Activated CD8-positive, alpha-beta memory T cell treated with anti-CD3 and anti-CD28 coated beads for 36 hours (primary cell): ENCODE data around the gene KRTAP5-9. TPM values are rescaled to one million over a fixed set of nuclear protein-coding genes. Genes with fewer than 3 reads are reported as not detected.
"Not testable (repeated sequence)": the region's sequence is repeated elsewhere in the genome, so short reads cannot be mapped to it uniquely, and the experiment has no call there.

Experiments
- CTCF ChIA-PET: fragments of 350-600 bp; sonication (Branson Sonifier 250); formaldehyde crosslinking; loops from one replicate; lab custom pipeline; 2021; ENCODE audit warnings: antibody characterized with exemption; lab: Charles Lee
- POLR2A ChIA-PET: fragments of 350-600 bp; sonication (Branson Sonifier 250); formaldehyde crosslinking; loops from one replicate; lab custom pipeline; 2021; ENCODE audit warnings: antibody characterized with exemption; lab: Charles Lee
- total RNA-seq, 2 experiments: library from RNA; stranded (reverse); gene quantifications; one replicate each; pipeline ENCODE4 v1.2.3, GENCODE V29; 2021

Gene KRTAP5-9
- total RNA-seq, 2 experiments from 2014 or later: not detected

- POLR2A ChIA-PET: no interaction called here
- CTCF ChIA-PET: no interaction called here
Measured at GRCh38 chr11:71530602-71531001, 17.6 kb upstream of the KRTAP5-9 start.

GRCh38 chr11:71532036-71532610 is 16.1 kb upstream of the KRTAP5-9 start:
- ChIA-PET CTCF (interaction anchor here (1.2 kb wide), 1 partner anchor 10 kb away, joined by 3 read pairs; no protein-coding TSS in a partner anchor), POLR2A (no interaction called here)

- POLR2A ChIA-PET, CTCF ChIA-PET: not testable (repeated sequence)
Measured at GRCh38 chr11:71534711-71535608, 13.3 kb upstream of the KRTAP5-9 start.

- CTCF ChIA-PET: no interaction called here
- POLR2A ChIA-PET: no interaction called here
Measured at GRCh38 chr11:71535825-71536224, 12.4 kb upstream of the KRTAP5-9 start.

GRCh38 chr11:71537537-71537936 is 10.7 kb upstream of the KRTAP5-9 start:
- ChIA-PET CTCF (no interaction called here), POLR2A (no interaction called here)

- CTCF ChIA-PET, POLR2A ChIA-PET: not testable (repeated sequence)
Measured at GRCh38 chr11:71537977-71538665, 10.1 kb upstream of the KRTAP5-9 start, which contains the start of gene KRTAP5-8. KRTAP5-8 (plus strand) TSS chr11:71538025; CDS start chr11:71538056, 31 bp downstream.

GRCh38 chr11:71538666-71538990 is 9.6 kb upstream of the KRTAP5-9 start:
- CTCF ChIA-PET: no interaction called here
- POLR2A ChIA-PET: no interaction called here

GRCh38 chr11:71539017-71539416 is 9.2 kb upstream of the KRTAP5-9 start:
- ChIA-PET POLR2A (no interaction called here), CTCF (no interaction called here)

GRCh38 chr11:71539971-71540370 is 8.2 kb upstream of the KRTAP5-9 start:
- CTCF ChIA-PET, POLR2A ChIA-PET: not testable (repeated sequence)

GRCh38 chr11:71540521-71541304 is 7.5 kb upstream of the KRTAP5-9 start:
- POLR2A ChIA-PET: not testable (repeated sequence)

GRCh38 chr11:71542382-71542781 is 5.8 kb upstream of the KRTAP5-9 start:
- ChIA-PET CTCF (interaction anchor here (0.8 kb wide), 1 partner anchor 10 kb away, joined by 3 read pairs; no protein-coding TSS in a partner anchor), POLR2A (interaction anchor here (0.6 kb wide), 1 partner anchor 1494 kb away, joined by 3 read pairs; no protein-coding TSS in a partner anchor)

More at GRCh38 chr11:71540521-71541304, 7.5 kb upstream of the KRTAP5-9 start:
- CTCF ChIA-PET: not testable (repeated sequence)

GRCh38 chr11:71542879-71543777 is 5.1 kb upstream of the KRTAP5-9 start:
- ChIA-PET CTCF (interaction anchor here (0.8 kb wide), 1 partner anchor 11 kb away, joined by 3 read pairs; no protein-coding TSS in a partner anchor), POLR2A (no interaction called here)

GRCh38 chr11:71543866-71544265 is 4.4 kb upstream of the KRTAP5-9 start:
- POLR2A ChIA-PET: no interaction called here
- CTCF ChIA-PET: no interaction called here

- ChIA-PET POLR2A (no interaction called here), CTCF (no interaction called here)
Measured at GRCh38 chr11:71544525-71545214, 3.5 kb upstream of the KRTAP5-9 start.

- ChIA-PET POLR2A (no interaction called here), CTCF (no interaction called here)
Measured at GRCh38 chr11:71545405-71545966, 2.7 kb upstream of the KRTAP5-9 start.

- ChIA-PET CTCF (interaction anchor here (2.0 kb wide), 1 partner anchor 14 kb away, joined by 4 read pairs; no protein-coding TSS in a partner anchor), POLR2A (no interaction called here)
Measured at GRCh38 chr11:71548716-71549151, 514 bp downstream of the KRTAP5-9 start.

GRCh38 chr11:71551711-71552110 is 3.5 kb downstream of the KRTAP5-9 start:
- ChIA-PET POLR2A (no interaction called here), CTCF (no interaction called here)
